ENCODE measurements around the gene RNFT2.

RNFT2 gene

DNA sequence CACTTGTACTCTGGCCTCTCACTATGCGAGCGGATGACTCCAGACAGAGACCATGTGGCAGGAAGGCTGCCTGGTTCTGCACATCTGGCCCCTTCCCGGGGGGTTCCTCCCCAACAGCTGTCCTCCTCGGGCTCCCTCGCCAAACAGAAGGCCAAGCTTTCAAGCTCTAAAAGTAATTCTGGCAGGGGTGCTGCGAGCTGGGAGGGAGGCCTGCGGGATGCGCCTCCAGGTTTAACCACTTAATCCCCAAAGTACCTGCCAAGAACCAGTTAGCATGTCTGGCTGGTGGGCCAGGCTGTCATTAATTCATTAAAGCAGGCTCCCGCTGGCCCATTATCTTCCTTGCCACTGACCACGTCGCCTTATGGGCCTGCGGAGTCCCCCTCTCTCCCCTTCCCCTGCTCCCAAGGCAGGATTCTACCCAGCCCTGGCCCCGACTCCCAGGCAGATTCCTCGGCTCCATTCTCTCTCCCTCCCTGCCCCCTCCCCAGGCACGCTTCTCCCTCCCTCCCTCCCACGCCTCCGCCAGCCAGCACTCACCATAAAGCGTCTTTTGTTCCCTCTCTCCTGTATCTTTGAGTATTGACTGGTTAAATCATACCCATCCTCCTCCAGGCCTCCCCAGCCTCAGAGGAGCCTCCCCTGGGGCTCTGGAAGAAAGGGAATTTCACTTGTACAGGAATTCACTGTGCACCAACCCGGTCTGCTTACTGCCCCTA, 138.2 kb downstream of the RNFT2 start:
- no peak overlapping the region for H3K27ac ChIP-seq
- no peak for TF ChIP-seq ZFX (IDR thresholded peaks at IDR 0.05)
- TF ChIP-seq, protein P1, sequence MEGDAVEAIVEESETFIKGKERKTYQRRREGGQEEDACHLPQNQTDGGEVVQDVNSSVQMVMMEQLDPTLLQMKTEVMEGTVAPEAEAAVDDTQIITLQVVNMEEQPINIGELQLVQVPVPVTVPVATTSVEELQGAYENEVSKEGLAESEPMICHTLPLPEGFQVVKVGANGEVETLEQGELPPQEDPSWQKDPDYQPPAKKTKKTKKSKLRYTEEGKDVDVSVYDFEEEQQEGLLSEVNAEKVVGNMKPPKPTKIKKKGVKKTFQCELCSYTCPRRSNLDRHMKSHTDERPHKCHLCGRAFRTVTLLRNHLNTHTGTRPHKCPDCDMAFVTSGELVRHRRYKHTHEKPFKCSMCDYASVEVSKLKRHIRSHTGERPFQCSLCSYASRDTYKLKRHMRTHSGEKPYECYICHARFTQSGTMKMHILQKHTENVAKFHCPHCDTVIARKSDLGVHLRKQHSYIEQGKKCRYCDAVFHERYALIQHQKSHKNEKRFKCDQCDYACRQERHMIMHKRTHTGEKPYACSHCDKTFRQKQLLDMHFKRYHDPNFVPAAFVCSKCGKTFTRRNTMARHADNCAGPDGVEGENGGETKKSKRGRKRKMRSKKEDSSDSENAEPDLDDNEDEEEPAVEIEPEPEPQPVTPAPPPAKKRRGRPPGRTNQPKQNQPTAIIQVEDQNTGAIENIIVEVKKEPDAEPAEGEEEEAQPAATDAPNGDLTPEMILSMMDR (conservative IDR thresholded peaks at IDR 0.05), result no peak

DNA sequence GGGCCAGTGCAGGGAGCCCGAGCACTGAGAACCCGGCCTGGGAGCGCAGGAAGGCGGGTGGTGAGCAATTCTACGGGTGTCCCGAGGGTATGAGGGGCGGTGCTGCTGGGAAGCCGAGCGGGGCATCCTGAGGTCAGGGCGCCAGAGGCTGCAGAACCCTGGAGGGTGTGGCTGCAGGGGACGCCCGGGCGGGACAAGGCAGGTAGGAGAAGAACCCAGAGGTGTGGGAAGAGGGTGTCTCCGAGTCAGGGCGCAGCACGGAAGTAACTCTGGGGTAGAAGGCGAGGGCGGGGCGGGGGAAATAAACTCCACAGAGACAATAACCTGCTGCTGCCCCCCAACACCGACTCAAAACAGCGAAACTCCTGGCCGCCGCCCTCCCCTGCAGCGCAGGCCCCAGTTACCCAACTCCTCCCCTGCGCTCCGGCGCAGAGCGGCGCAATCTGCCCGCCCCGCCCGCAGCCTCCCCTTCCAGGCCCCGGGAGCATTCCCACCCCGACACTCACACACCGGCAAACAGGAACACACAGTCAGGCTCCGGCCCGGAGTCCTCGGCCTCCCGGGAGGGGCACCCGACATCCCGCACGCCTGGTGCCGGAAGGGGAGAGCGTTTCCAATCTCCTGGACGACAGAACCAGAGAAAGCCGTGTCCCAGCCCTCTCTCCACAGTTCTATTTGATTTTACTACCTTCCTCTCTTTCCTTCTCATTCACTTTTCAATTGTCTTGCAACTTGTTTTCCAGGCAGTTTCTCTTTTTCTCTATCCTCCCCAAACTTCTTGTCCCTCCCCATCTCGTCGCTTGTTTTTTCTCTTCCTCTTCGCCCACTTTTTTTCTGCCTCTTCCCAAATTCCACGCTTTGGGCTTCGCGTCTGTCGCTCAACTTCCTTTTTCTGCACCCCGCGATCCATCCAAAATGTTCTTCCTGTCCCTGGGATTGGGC, 140.7 kb downstream of the RNFT2 start:
- no peak overlapping the region for H3K27ac ChIP-seq
- TF ChIP-seq, protein P1 (conservative IDR thresholded peaks at IDR 0.05), result no peak
- no peak for TF ChIP-seq ZFX (IDR thresholded peaks at IDR 0.05)

DNA sequence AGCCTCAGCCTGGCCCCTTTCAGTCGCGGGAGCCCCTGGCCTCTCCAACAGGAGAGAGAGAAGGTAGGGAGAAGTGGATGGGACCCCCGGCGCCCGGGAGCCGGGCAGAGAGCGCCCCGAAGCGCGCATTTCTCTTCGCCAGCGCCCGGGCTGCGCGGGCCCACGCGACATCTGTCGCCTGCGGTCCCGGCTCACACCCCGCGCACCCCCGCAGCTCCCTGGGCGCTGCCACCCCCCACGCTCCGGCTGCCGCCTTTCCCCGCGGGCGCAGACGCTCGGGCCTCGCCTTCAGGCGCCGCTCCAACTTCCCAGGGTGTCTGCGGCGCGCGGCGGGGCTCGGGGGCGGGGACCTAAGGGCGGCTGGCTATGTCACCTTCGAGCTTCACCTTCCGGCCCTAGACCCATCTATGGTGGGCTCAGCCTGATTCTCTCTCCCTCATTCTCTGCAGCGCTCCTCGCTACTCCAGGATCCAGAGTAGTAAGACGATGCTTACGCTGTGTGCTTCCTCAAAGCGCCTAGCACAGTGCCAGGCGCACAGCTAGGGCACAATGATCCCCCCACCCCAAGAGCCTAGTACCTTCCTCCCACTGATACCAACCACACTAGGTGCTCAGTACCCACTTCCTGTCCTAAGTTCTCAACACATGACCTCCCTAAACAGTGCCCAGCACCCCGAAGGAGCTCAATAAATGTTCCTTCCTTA, 141.5 kb downstream of the RNFT2 start:
- H3K27ac ChIP-seq, result no peak overlapping the region
- TF ChIP-seq, protein P1 (conservative IDR thresholded peaks at IDR 0.05), result no peak

DNA sequence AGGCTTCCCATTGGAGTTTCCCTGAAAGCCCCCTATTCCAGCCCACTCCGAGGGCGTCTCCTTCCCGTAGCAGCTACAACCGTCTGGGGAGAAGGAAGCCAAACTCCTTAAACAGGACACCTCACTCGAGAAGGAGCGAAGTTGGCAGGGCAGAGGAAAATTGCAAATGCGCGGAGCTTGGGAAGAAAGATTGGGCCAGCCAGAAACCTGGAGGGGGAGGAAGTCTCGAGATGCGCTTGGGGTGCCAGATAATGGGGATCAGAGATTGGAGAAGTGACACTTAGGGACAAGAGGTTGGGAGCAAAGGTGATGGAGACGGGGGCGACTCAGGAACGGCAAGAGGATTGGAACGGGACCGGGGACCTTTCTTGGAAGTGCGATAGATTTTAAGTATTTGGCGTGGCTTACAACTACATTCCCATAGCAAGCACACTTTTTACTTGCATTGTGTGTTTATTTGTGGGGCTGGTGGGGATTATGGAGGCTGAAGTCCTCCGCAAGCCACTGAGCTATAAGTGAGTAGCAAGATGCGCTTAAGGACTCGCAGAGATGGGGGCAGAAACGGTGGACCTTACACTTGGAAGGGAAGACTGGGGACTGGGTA, 142.2 kb downstream of the RNFT2 start:
- no peak overlapping the region for H3K27ac ChIP-seq
- TF ChIP-seq, protein P1 (conservative IDR thresholded peaks at IDR 0.05), result no peak

DNA sequence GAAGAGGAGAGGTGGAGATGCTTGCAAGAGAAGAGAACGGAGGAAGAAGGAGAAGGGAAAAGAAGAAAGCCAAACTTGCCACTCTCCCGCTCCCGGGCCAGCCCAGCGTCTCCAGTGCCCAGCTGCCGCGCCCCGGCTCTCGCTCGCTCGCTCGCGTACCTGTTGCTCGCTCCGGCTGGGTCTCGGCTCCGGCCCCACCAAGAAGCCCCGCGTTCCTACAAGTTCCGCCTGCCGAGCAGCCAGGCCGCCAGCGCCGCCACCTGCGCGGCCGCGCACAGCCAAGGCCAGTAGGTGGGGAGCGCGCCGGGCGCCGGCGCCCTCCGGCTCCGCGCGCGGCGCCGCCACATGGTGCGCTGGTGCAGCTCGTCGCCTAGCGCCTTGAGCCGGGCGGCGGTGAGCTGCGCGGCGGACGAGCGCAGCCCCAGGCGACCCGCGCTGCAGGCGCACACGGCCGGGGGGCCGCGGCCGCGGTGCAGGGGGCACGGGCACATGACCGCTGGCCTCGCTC, 142.8 kb downstream of the RNFT2 start:
- no peak for TF ChIP-seq ZFX (IDR thresholded peaks at IDR 0.05)
- TF ChIP-seq, protein P1 (conservative IDR thresholded peaks at IDR 0.05), result peak; percentile 41
- no peak overlapping the region for H3K27ac ChIP-seq

DNA sequence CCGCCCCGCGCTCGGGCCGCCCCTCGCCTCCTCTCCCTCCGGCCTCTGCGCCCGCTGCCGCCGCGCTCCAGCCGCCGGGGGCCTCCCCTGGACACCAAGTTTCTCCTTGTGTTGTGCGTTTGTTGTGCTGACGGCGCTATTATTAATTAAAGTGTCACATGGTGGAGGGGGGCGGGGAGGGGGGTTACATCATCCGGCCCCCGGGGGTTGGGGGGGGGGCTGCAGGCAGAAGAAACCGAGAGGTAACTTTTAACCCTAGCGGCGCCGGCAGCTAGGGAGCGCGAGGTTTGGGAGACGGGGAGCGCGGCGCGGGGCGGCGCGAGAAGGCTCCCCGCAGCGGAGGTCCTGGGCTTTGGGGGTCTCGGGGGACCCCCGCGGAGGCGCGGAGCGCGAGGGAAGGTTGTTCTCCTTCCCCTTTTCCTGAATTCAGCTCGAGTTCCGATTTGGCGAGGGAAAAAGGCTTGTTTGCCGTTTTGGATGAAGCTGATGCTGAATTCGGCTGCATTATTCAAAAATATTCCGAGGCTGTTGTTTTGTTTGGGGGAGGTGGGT, 143.3 kb downstream of the RNFT2 start, which contains the start of gene HRK:
Gene HRK (minus strand): TSS at position 117 of the 552 bp plus-strand sequence. CDS start 134 bp downstream, outside the sequence.
- TF ChIP-seq, protein P1 (conservative IDR thresholded peaks at IDR 0.05), result peak; percentile 18
- TF ChIP-seq ZFX (IDR thresholded peaks at IDR 0.05), result no peak
- H3K27ac ChIP-seq, result no peak within 1 kb of the TSS
